Hippocampal formation (tissue), 2 donors: ENCODE measurements around the gene TSGA10.
"Not testable (repeated sequence)": the region's sequence is repeated elsewhere in the genome, so short reads cannot be mapped to it uniquely, and the experiment has no call there.

ENCODE experiments used
- DNase-seq, 2 donors: peaks; one replicate each; lab custom pipeline; 2025; lab: John Stamatoyannopoulos, UW

The TSGA10 gene

GRCh38 chr2:99154643-99155536 is at the start of gene TSGA10, which contains the start of gene LIPT1:
TSGA10 (minus strand) TSS chr2:99154942; CDS start chr2:99109439, 45,503 bp downstream.
LIPT1 (plus strand) TSS chr2:99154967; CDS start chr2:99161958, 6,991 bp downstream.
- DNase-seq, result peak; percentile 72 to 83

- no peak for DNase-seq
Observed at GRCh38 chr2:99201959-99202678, 47.4 kb upstream of the TSGA10 start.

GRCh38 chr2:99200076-99200800 is 45.5 kb upstream of the TSGA10 start:
- DNase-seq, result no peak

- no peak for DNase-seq
Observed at GRCh38 chr2:99198103-99198841, 43.5 kb upstream of the TSGA10 start.

GRCh38 chr2:99192364-99192763 is 37.6 kb upstream of the TSGA10 start:
- not testable (repeated sequence) for DNase-seq

GRCh38 chr2:99190548-99190947 is 35.8 kb upstream of the TSGA10 start:
- no peak for DNase-seq

- DNase-seq, result no peak
Observed at GRCh38 chr2:99188357-99188756, 33.6 kb upstream of the TSGA10 start.

GRCh38 chr2:99187011-99187410 is 32.3 kb upstream of the TSGA10 start:
- DNase-seq, result no peak

GRCh38 chr2:99184811-99185210 is 30.1 kb upstream of the TSGA10 start:
- DNase-seq, result no peak

GRCh38 chr2:99183025-99183424 is 28.3 kb upstream of the TSGA10 start:
- DNase-seq, result no peak

GRCh38 chr2:99181624-99182000 is 26.9 kb upstream of the TSGA10 start:
- DNase-seq, result no peak

GRCh38 chr2:99180755-99181623 is 26.2 kb upstream of the TSGA10 start, which contains the start of the genes MITD1 and MRPL30:
MITD1 (minus strand) TSS chr2:99181058; CDS start chr2:99180981, 77 bp downstream.
MRPL30 (plus strand) TSS chr2:99181184; CDS start chr2:99186204, 5,020 bp downstream.
- peak; percentile 95 to 97 for DNase-seq

GRCh38 chr2:99171377-99172140 is 16.8 kb upstream of the TSGA10 start:
- no peak for DNase-seq

- DNase-seq, result no peak
Observed at GRCh38 chr2:99169534-99169933, 14.8 kb upstream of the TSGA10 start.

- no peak for DNase-seq
Observed at GRCh38 chr2:99166218-99166617, 11.5 kb upstream of the TSGA10 start.

GRCh38 chr2:99159594-99159993 is 4.9 kb upstream of the TSGA10 start:
- no peak for DNase-seq

- DNase-seq, result no peak
Observed at GRCh38 chr2:99158599-99158998, 3.9 kb upstream of the TSGA10 start.

- no peak for DNase-seq
Observed at GRCh38 chr2:99156891-99157290, 2.1 kb upstream of the TSGA10 start.

- DNase-seq, result no peak
Observed at GRCh38 chr2:99153921-99154604, 679 bp downstream of the TSGA10 start.
